NOMO-1 (cell line): ENCODE data around the gene OR52H1.
"Not testable (repeated sequence)": the region's sequence is repeated elsewhere in the genome, so short reads cannot be mapped to it uniquely, and the experiment has no call there.

ENCODE experiments used
- DNase-seq, 2 experiments: peaks; one replicate each; lab custom pipeline; 2025; ENCODE audit not compliant: unreplicated experiment in 2 of 2; lab: John Stamatoyannopoulos, UW

The OR52H1 gene

GRCh38 chr11:5548440-5548839 is at the start of gene OR52H1:
TSS of gene OR52H1 (minus strand) at chr11:5548540. CDS start at chr11:5545505, 3,035 bp downstream.
- DNase-seq, result no peak

GRCh38 chr11:5597953-5598352 is 49.6 kb upstream of the OR52H1 start:
- DNase-seq, result no peak

GRCh38 chr11:5596607-5597201 is 48.4 kb upstream of the OR52H1 start, which contains the start of gene TRIM6:
TSS of gene TRIM6 (plus strand) at chr11:5596637. CDS start at chr11:5596898, 261 bp downstream.
- DNase-seq, result peak; percentile 14 to 29

GRCh38 chr11:5593146-5593545 is 44.8 kb upstream of the OR52H1 start:
- no peak for DNase-seq

GRCh38 chr11:5592615-5593014 is 44.3 kb upstream of the OR52H1 start:
- DNase-seq, result no peak

- DNase-seq, result no peak
These were observed 43.3 kb upstream of the OR52H1 start for GRCh38 chr11:5591613-5592012.

GRCh38 chr11:5589906-5590305 is 41.6 kb upstream of the OR52H1 start:
- DNase-seq, result not testable (repeated sequence)

- DNase-seq, result not testable (repeated sequence)
These were observed 36.1 kb upstream of the OR52H1 start for GRCh38 chr11:5584458-5584857.

- DNase-seq, result no peak
These were observed 32.7 kb upstream of the OR52H1 start for GRCh38 chr11:5581014-5581413.

GRCh38 chr11:5580577-5580976 is 32.2 kb upstream of the OR52H1 start, which contains the start of gene OR52B6:
TSS of gene OR52B6 (plus strand) at chr11:5580877. CDS start at chr11:5580877, 0 bp downstream.
- DNase-seq, result no peak

GRCh38 chr11:5577101-5577500 is 28.8 kb upstream of the OR52H1 start:
- DNase-seq, result no peak

GRCh38 chr11:5575152-5575551 is 26.8 kb upstream of the OR52H1 start:
- DNase-seq, result no peak

- DNase-seq, result no peak
These were observed 26.3 kb upstream of the OR52H1 start for GRCh38 chr11:5574654-5575053.

GRCh38 chr11:5564259-5565019 is 16.1 kb upstream of the OR52H1 start:
- DNase-seq, result peak; percentile 1 to 13

- no peak for DNase-seq
These were observed 9.4 kb upstream of the OR52H1 start for GRCh38 chr11:5557751-5558150.

GRCh38 chr11:5556596-5557188 is 8.4 kb upstream of the OR52H1 start:
- no peak for DNase-seq

- DNase-seq, result peak in 1 of 2 experiments; percentile 2
These were observed 5.0 kb upstream of the OR52H1 start for GRCh38 chr11:5553343-5553742.

GRCh38 chr11:5550440-5551095 is 2.2 kb upstream of the OR52H1 start:
- no peak for DNase-seq

- DNase-seq, result no peak
These were observed 358 bp downstream of the OR52H1 start for GRCh38 chr11:5547982-5548381.

- no peak for DNase-seq
These were observed 1.9 kb downstream of the OR52H1 start for GRCh38 chr11:5546457-5546856.

GRCh38 chr11:5541427-5541826 is 6.9 kb downstream of the OR52H1 start:
- no peak for DNase-seq
